HEK293T (cell line): ENCODE data around the gene ZBTB40.

ENCODE experiments used
- CTCF ChIA-PET: fragments of 350-600 bp; formaldehyde crosslinking; extraction: SDS; loops from one replicate; lab custom pipeline; 2021; ENCODE audit warnings: antibody characterized with exemption, inconsistent platforms; lab: Yijun Ruan, JAX
- POLR2A ChIA-PET: fragments of 350-600 bp; formaldehyde crosslinking; extraction: SDS; loops from one replicate; lab custom pipeline; 2020; ENCODE audit warnings: antibody characterized with exemption, inconsistent platforms; lab: Yijun Ruan, JAX
- DNase-seq: peaks from one replicate; pipeline ENCODE4 v3.0.0; 2012; ENCODE audit warnings: mixed read lengths; ENCODE audit errors: extremely low spot score
- ARNT ChIP-seq: fragments of 450-650 bp; IDR thresholded peaks from 2 replicates; pipeline ENCODE4 v1.6.1; 2017; ENCODE audit warnings: mild to moderate bottlenecking
- BHLHE40 ChIP-seq: fragments of 450-650 bp; IDR thresholded peaks from 2 replicates; pipeline ENCODE4 v1.6.1; 2016; ENCODE audit warnings: mild to moderate bottlenecking, moderate library complexity, borderline replicate concordance
- CTBP1 ChIP-seq: fragments of 450-650 bp; IDR thresholded peaks from 2 replicates; pipeline ENCODE4 v1.6.1; 2016; ENCODE audit warnings: borderline replicate concordance
- ELF4 ChIP-seq: fragments of 450-650 bp; IDR thresholded peaks from 2 replicates; pipeline ENCODE4 v1.6.1; 2017; ENCODE audit warnings: antibody characterized with exemption
- FOXA1 ChIP-seq: fragments of 450-650 bp; IDR thresholded peaks from 2 replicates; pipeline ENCODE4 v1.6.1; 2016; ENCODE audit warnings: mild to moderate bottlenecking
- FOXK2 ChIP-seq: fragments of 450-650 bp; IDR thresholded peaks from 2 replicates; pipeline ENCODE4 v1.6.1; 2016; ENCODE audit warnings: mild to moderate bottlenecking
- FOXM1 ChIP-seq: fragments of 450-650 bp; IDR thresholded peaks from 2 replicates; pipeline ENCODE4 v1.6.1; 2017; ENCODE audit warnings: mild to moderate bottlenecking, borderline replicate concordance
- HDGF ChIP-seq: fragments of 450-650 bp; IDR thresholded peaks from 2 replicates; pipeline ENCODE4 v1.6.1; 2017; ENCODE audit warnings: antibody characterized with exemption, borderline replicate concordance
- L3MBTL2 ChIP-seq: fragments of 450-650 bp; conservative IDR thresholded peaks from 2 replicates; pipeline ENCODE4 v1.6.1; 2016; ENCODE audit warnings: mild to moderate bottlenecking
- LEF1 ChIP-seq: fragments of 450-650 bp; IDR thresholded peaks from 2 replicates; pipeline ENCODE4 v1.6.1; 2017; ENCODE audit warnings: mild to moderate bottlenecking, borderline replicate concordance
- NFRKB ChIP-seq: fragments of 450-650 bp; IDR thresholded peaks from 2 replicates; pipeline ENCODE4 v1.6.1; 2016; ENCODE audit warnings: mild to moderate bottlenecking, moderate library complexity
- SP1 ChIP-seq: fragments of 450-650 bp; IDR thresholded peaks from 2 replicates; pipeline ENCODE4 v1.6.1; 2017
- SUZ12 ChIP-seq: fragments of 450-650 bp; IDR thresholded peaks from 2 replicates; pipeline ENCODE4 v1.6.1; 2016; ENCODE audit warnings: mild to moderate bottlenecking
- TARDBP ChIP-seq: fragments of 450-650 bp; IDR thresholded peaks from 2 replicates; pipeline ENCODE4 v1.6.1; 2016
- ZNF384 ChIP-seq: fragments of 450-650 bp; IDR thresholded peaks from 2 replicates; pipeline ENCODE4 v1.6.1; 2016
- TF ChIP-seq, protein P1 (sequence below): fragments of 450-650 bp; IDR thresholded peaks from 2 replicates; pipeline ENCODE4 v1.6.1; 2016

The ZBTB40 gene

DNA sequence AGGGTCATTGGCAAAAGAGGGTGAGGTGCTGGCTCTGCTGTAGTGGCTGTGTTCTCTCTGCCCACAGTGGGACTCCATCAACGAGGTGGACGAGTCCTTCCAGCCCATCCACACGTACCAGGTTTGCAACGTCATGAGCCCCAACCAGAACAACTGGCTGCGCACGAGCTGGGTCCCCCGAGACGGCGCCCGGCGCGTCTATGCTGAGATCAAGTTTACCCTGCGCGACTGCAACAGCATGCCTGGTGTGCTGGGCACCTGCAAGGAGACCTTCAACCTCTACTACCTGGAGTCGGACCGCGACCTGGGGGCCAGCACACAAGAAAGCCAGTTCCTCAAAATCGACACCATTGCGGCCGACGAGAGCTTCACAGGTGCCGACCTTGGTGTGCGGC, 124.5 kb downstream of the ZBTB40 start:
- POLR2A ChIA-PET: no interaction called here

DNA sequence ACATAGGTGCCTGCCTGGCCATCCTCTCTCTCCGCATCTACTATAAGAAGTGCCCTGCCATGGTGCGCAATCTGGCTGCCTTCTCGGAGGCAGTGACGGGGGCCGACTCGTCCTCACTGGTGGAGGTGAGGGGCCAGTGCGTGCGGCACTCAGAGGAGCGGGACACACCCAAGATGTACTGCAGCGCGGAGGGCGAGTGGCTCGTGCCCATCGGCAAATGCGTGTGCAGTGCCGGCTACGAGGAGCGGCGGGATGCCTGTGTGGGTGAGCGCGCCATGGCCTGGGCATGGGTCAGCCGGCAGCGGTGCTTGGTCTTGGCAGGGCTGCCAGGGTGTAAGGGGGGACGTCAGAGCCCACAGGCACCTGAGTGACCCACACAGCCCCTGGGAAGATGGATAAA, 125.0 kb downstream of the ZBTB40 start:
- ChIA-PET CTCF (no interaction called here), POLR2A (no interaction called here)
- TF ChIP-seq CTBP1 (no peak), ARNT (no peak), SUZ12 (no peak), BHLHE40 (no peak), ELF4 (no peak), TARDBP (no peak), FOXA1 (no peak), SP1 (no peak), L3MBTL2 (no peak), LEF1 (no peak)
- DNase-seq: no peak

More for the DNA sequence above, 124.5 kb downstream of the ZBTB40 start:
- TF ChIP-seq ARNT: no peak
- no peak for TF ChIP-seq L3MBTL2
- TF ChIP-seq ELF4: no peak
- no peak for TF ChIP-seq SUZ12
- TF ChIP-seq FOXA1: no peak
- TF ChIP-seq CTBP1: no peak
- TF ChIP-seq NFRKB: no peak
- TF ChIP-seq ZNF384: no peak
- TF ChIP-seq FOXM1: no peak
- no peak for TF ChIP-seq TARDBP
- TF ChIP-seq LEF1: no peak
- TF ChIP-seq HDGF: no peak
- TF ChIP-seq FOXK2: no peak
- TF ChIP-seq BHLHE40: no peak
- TF ChIP-seq, protein P1, sequence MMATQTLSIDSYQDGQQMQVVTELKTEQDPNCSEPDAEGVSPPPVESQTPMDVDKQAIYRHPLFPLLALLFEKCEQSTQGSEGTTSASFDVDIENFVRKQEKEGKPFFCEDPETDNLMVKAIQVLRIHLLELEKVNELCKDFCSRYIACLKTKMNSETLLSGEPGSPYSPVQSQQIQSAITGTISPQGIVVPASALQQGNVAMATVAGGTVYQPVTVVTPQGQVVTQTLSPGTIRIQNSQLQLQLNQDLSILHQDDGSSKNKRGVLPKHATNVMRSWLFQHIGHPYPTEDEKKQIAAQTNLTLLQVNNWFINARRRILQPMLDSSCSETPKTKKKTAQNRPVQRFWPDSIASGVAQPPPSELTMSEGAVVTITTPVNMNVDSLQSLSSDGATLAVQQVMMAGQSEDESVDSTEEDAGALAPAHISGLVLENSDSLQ: no peak
- TF ChIP-seq SP1: no peak
- DNase-seq: no peak
- CTCF ChIA-PET: no interaction called here

DNA sequence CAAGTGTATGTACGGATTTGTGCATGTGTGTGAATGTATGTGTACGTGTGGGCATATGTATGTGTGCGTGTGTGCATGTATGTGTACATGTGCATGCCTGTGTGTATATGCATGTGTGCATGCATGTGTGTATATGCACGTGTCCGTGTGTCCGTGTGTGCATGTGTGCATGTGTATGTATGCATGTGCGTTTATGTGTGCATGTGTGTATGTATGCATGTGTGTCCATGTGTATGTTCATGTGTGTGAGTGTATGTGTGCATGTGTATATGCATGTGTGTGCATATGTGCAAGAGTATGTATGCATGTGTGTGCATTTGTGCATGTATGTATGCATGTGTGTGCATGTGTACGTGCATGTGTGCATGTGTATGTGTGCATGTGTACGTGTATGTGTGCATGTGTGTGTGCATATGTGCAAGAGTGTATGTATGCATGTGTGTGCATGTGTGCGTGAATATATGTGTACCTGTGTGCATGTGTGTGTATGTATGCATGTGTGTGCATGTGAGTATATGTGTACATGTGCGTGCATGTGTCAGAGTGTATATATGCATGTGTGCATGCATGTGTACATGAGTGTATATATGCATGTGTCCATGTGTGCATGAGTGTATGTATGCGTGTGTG, 127.2 kb downstream of the ZBTB40 start:
- POLR2A ChIA-PET: no interaction called here
- CTCF ChIA-PET: no interaction called here
- TF ChIP-seq HDGF (no peak), BHLHE40 (no peak), FOXA1 (no peak), L3MBTL2 (no peak), FOXK2 (no peak), CTBP1 (no peak), SUZ12 (no peak)
- TF ChIP-seq, protein P1: no peak
- DNase-seq: no peak

DNA sequence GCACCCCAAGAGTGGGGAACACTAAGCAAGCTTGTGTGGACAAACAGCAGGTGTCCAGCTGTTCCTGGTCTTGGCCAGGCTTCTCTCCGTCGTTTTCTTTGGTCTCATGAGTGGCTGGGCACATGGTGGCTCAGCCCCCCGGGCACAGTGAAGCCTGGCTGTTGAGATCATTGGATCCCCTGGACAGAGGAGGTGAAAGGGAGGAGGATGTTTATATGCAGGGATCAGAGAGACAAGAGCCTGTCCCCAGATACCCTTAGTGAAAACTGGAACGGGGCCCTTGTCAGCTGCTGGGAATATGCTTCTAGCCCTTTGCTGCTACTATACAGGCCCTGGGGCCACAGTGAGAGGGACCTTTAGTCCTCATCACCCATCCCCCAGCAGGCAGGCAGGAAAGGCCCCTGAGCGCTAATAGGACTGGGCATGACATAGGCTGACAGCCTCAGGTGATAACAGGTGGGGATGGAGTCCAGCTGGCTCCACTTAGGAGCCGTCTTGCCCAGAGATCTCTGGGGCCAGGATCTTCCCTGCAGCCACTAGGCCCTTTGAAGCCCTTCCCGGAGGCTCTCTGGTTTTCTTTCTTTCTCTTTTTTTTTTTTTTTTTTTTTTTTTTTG, 128.0 kb downstream of the ZBTB40 start:
- POLR2A ChIA-PET: no interaction called here
- TF ChIP-seq SP1 (no peak), FOXK2 (no peak), SUZ12 (no peak), BHLHE40 (no peak), FOXM1 (no peak), L3MBTL2 (no peak), HDGF (no peak), ARNT (no peak), ZNF384 (no peak), TARDBP (no peak), CTBP1 (no peak), LEF1 (no peak), NFRKB (no peak), ELF4 (no peak), FOXA1 (no peak)
- TF ChIP-seq, protein P1: no peak
- DNase-seq: no peak
- CTCF ChIA-PET: no interaction called here
